ENCODE results near the gene ZPR1.
"Not testable (repeated sequence)": the region's sequence is repeated elsewhere in the genome, so short reads cannot be mapped to it uniquely, and the experiment has no call there.

ZPR1 gene

GRCh38 chr11:116762132-116762531 is 25.7 kb downstream of the ZPR1 start:
- no peak for DNase-seq (ENCODE audit: low read depth)

GRCh38 chr11:116756044-116756443 is 31.8 kb downstream of the ZPR1 start:
- DNase-seq (ENCODE audit: low read depth): not testable (repeated sequence)

- no peak for DNase-seq (ENCODE audit: low read depth)
Measured at GRCh38 chr11:116750070-116750718, 37.6 kb downstream of the ZPR1 start.

- DNase-seq (ENCODE audit: low read depth): peak; percentile 69
Measured at GRCh38 chr11:116742104-116742503, 45.7 kb downstream of the ZPR1 start.

- no peak for DNase-seq (ENCODE audit: low read depth)
Measured at GRCh38 chr11:116740741-116741140, 47.1 kb downstream of the ZPR1 start.

GRCh38 chr11:116738975-116739374 is 48.8 kb downstream of the ZPR1 start:
- no peak for DNase-seq (ENCODE audit: low read depth)

GRCh38 chr11:116736763-116737162 is 51.1 kb downstream of the ZPR1 start:
- DNase-seq (ENCODE audit: low read depth): no peak

- no peak for DNase-seq (ENCODE audit: low read depth)
Measured at GRCh38 chr11:116733969-116734508, 53.8 kb downstream of the ZPR1 start.

GRCh38 chr11:116733043-116733755 is 54.6 kb downstream of the ZPR1 start:
- no peak for DNase-seq (ENCODE audit: low read depth)

- peak; percentile 57 for DNase-seq (ENCODE audit: low read depth)
Measured at GRCh38 chr11:116732271-116733042, 55.4 kb downstream of the ZPR1 start.

GRCh38 chr11:116731821-116732220 is 56.0 kb downstream of the ZPR1 start:
- DNase-seq (ENCODE audit: low read depth): no peak

GRCh38 chr11:116731097-116731761 is 56.6 kb downstream of the ZPR1 start:
- peak; percentile 11 for DNase-seq (ENCODE audit: low read depth)

GRCh38 chr11:116730601-116731000 is 57.2 kb downstream of the ZPR1 start:
- DNase-seq (ENCODE audit: low read depth): no peak

- no peak for DNase-seq (ENCODE audit: low read depth)
Measured at GRCh38 chr11:116730241-116730561, 57.6 kb downstream of the ZPR1 start.

GRCh38 chr11:116729501-116730240 is 58.2 kb downstream of the ZPR1 start:
- DNase-seq (ENCODE audit: low read depth): no peak

- DNase-seq (ENCODE audit: low read depth): no peak
Measured at GRCh38 chr11:116727990-116728389, 59.8 kb downstream of the ZPR1 start.

GRCh38 chr11:116725434-116726221 is 62.2 kb downstream of the ZPR1 start:
- DNase-seq (ENCODE audit: low read depth): peak; percentile 14

- no peak for DNase-seq (ENCODE audit: low read depth)
Measured at GRCh38 chr11:116724813-116725212, 63.0 kb downstream of the ZPR1 start.
